Osteocyte (in vitro differentiated cells): ENCODE results near the gene IGFALS. TPM values are rescaled to one million over a fixed set of nuclear protein-coding genes. Genes with fewer than 3 reads are reported as not detected.

Experiments
- DNase-seq: peaks from one replicate; pipeline ENCODE4 v3.0.0; 2021; ENCODE audit warnings: mixed read lengths; ENCODE audit not compliant: unreplicated experiment; ENCODE audit errors: extremely low spot score
- H3K27ac Mint-ChIP-seq: one replicate; pipeline ENCODE4 v1.8.0; 2021; ENCODE audit warnings: mild to moderate bottlenecking, mixed read lengths; ENCODE audit not compliant: unreplicated experiment
- H3K27me3 Mint-ChIP-seq: one replicate; pipeline ENCODE4 v1.8.0; 2021; ENCODE audit warnings: mixed read lengths; ENCODE audit not compliant: unreplicated experiment
- H3K36me3 Mint-ChIP-seq: one replicate; pipeline ENCODE4 v1.8.0; 2021; ENCODE audit warnings: mixed read lengths; ENCODE audit not compliant: unreplicated experiment
- H3K4me1 Mint-ChIP-seq: one replicate; pipeline ENCODE4 v1.8.0; 2021; ENCODE audit warnings: mixed read lengths; ENCODE audit not compliant: unreplicated experiment
- H3K4me3 Mint-ChIP-seq: one replicate; pipeline ENCODE4 v1.8.0; 2021; ENCODE audit warnings: mild to moderate bottlenecking, moderate library complexity, mixed read lengths; ENCODE audit not compliant: unreplicated experiment
- H3K9me3 Mint-ChIP-seq: one replicate; pipeline ENCODE4 v1.8.0; 2021; ENCODE audit warnings: mixed read lengths; ENCODE audit not compliant: unreplicated experiment
- CTCF ChIP-seq: fragments of 200-600 bp; sonication (generic); IDR thresholded peaks from 2 replicates; pipeline ENCODE4 v1.5.0; 2021; ENCODE audit warnings: antibody characterized with exemption, mild to moderate bottlenecking, moderate library complexity
- total RNA-seq: library from RNA; stranded (reverse); gene quantifications from 2 replicates; pipeline ENCODE4 v1.2.1, GENCODE V29; 2021

The IGFALS gene
- total RNA-seq, 1 donor from 2014 or later: 0.43 TPM

DNA sequence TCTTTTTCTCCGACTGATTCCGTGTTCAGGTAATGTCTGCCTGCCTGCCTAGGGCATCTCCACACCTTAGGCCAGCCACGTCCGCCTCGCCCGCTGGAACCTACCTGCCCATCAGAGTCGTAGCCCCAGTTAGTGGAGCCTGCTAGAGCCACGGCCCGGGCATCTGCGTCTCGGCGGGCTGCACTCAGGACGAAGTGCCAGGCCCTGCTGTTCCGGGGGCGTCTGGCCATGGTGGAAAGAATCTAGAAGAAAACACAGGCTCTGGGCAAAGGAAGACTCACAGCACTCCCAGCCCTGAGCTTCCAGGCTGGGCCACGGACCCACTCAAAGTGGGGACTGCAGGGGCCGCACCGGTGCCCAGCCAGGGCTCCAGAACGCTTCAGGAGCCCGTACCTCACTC, 12.3 kb downstream of the IGFALS start:
- Mint-ChIP-seq H3K27ac (peak overlapping the region; percentile 57), H3K27me3 (no peaks in the 10 kb centered on the region), H3K36me3 (no peaks in the 10 kb centered on the region), H3K4me3 (peak overlapping the region; percentile 87), H3K9me3 (no peaks in the 10 kb centered on the region), H3K4me1 (peaks cover 26% of the 10 kb centered on the region)
- DNase-seq: no peak
- TF ChIP-seq CTCF: no peak

- H3K4me3 Mint-ChIP-seq: peak overlapping the region; percentile 87
- H3K27me3 Mint-ChIP-seq: no peaks in the 10 kb centered on the region
- H3K36me3 Mint-ChIP-seq: no peaks in the 10 kb centered on the region
- no peak overlapping the region for H3K27ac Mint-ChIP-seq
- no peak for DNase-seq
- TF ChIP-seq CTCF: no peak
- H3K9me3 Mint-ChIP-seq: no peaks in the 10 kb centered on the region
- H3K4me1 Mint-ChIP-seq: peaks cover 26% of the 10 kb centered on the region
Observed at GRCh38 chr16:1780677-1781072, 12.8 kb downstream of the IGFALS start.

DNA sequence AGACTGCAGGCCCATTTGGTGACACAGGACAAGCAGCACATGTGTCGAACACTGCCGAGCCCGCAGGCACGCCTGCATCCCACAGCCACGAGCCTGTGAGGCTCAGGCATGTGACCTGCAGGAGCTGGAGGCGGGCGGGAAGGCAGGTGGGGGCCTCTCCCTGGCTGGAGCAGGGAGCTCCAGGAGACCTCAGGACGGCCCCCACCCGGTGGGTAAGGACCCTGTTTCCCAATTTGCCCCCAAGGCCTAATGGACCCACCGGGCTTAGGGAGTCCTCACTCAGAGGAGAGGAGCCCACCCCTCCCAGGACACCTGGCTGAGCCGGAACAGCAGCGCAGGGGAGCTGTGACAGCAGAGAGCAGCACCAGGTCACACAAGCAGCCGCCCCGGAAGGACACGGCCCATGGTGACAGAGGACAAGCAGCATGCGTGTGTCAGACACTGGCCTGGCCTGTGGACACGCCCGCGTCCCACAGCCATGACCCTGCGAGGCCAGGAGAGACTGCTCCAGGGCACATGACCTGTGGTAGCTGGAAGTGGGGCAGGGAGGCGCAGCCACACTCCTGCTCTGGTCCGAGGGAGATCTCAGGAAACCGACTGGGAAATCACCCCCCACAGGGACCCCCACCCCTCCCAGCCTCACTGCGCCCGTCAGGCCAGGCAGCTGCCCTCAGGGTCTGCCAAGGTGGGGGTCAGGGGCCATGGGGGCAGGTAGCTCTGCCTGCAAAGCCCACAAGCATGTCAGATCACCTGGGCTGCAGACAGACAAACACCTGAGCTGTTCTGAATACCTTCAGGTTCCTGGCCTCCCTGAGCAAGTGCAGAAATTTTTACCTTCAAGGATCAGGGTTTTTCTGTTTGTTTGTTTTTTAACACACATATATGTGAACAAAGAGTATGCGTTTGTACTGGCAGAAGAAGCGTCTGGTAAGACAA, 13.5 kb downstream of the IGFALS start:
- Mint-ChIP-seq H3K9me3 (no peaks in the 10 kb centered on the region), H3K4me3 (peak overlapping the region; percentile 18), H3K27me3 (no peaks in the 10 kb centered on the region), H3K4me1 (peaks cover 26% of the 10 kb centered on the region), H3K27ac (no peak overlapping the region), H3K36me3 (no peaks in the 10 kb centered on the region)
- no peak for TF ChIP-seq CTCF
- no peak for DNase-seq

- no peak for DNase-seq
- Mint-ChIP-seq H3K36me3 (no peaks in the 10 kb centered on the region), H3K27ac (no peak overlapping the region), H3K27me3 (no peaks in the 10 kb centered on the region), H3K9me3 (no peaks in the 10 kb centered on the region), H3K4me3 (no peak overlapping the region), H3K4me1 (peaks cover 27% of the 10 kb centered on the region)
- no peak for TF ChIP-seq CTCF
Observed at GRCh38 chr16:1779234-1779701, 14.2 kb downstream of the IGFALS start.
